OCI-LY7 (cell line): ENCODE results near the gene CPLX4.
"Not testable (repeated sequence)": the region's sequence is repeated elsewhere in the genome, so short reads cannot be mapped to it uniquely, and the experiment has no call there.

ENCODE experiments used
- EZH2phosphoT487 ChIP-seq: fragments of 200-600 bp; sonication (generic); IDR thresholded peaks from 2 replicates; pipeline ENCODE4 v1.6.1; 2018; ENCODE audit warnings: low read depth, borderline replicate concordance, mild to moderate bottlenecking, mixed run types, antibody characterized with exemption, low read length, moderate library complexity, mixed read lengths
- TF ChIP-seq, protein P1 (sequence below): fragments of 200-600 bp; sonication (generic); conservative IDR thresholded peaks from 2 replicates; pipeline ENCODE4 v1.5.1; 2014; ENCODE audit warnings: mild to moderate bottlenecking, antibody characterized with exemption, low read length, moderate library complexity, mixed read lengths

DNA sequence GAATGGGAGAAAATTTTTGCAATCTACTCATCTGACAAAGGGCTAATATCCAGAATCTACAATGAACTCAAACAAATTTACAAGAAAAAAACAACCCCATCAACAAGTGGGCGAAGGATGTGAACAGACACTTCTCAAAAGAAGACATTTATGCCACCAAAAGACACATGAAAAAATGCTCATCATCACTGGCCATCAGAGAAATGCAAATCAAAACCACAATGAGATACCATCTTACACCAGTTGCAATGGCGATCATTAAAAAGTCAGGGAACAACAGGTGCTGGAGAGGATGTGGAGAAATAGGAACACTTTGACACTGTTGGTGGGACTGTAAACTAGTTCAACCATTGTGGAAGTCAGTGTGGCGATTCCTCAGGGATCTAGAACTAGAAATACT lies 56.6 kb downstream of the CPLX4 start:
- TF ChIP-seq, protein P1, sequence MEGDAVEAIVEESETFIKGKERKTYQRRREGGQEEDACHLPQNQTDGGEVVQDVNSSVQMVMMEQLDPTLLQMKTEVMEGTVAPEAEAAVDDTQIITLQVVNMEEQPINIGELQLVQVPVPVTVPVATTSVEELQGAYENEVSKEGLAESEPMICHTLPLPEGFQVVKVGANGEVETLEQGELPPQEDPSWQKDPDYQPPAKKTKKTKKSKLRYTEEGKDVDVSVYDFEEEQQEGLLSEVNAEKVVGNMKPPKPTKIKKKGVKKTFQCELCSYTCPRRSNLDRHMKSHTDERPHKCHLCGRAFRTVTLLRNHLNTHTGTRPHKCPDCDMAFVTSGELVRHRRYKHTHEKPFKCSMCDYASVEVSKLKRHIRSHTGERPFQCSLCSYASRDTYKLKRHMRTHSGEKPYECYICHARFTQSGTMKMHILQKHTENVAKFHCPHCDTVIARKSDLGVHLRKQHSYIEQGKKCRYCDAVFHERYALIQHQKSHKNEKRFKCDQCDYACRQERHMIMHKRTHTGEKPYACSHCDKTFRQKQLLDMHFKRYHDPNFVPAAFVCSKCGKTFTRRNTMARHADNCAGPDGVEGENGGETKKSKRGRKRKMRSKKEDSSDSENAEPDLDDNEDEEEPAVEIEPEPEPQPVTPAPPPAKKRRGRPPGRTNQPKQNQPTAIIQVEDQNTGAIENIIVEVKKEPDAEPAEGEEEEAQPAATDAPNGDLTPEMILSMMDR: not testable (repeated sequence)
- not testable (repeated sequence) for TF ChIP-seq EZH2phosphoT487
